NCI-H526 (cell line): ENCODE results near the gene SUV39H1.
A peak's percentile ranks its signal among the peaks of the same experiment; 100 is the strongest.
"Not testable (repeated sequence)": the region's sequence is repeated elsewhere in the genome, so short reads cannot be mapped to it uniquely, and the experiment has no call there.

Experiments used
- DNase-seq, 2 experiments: peaks; one replicate each; lab custom pipeline; 2025; lab: John Stamatoyannopoulos, UW

SUV39H1 gene

DNA sequence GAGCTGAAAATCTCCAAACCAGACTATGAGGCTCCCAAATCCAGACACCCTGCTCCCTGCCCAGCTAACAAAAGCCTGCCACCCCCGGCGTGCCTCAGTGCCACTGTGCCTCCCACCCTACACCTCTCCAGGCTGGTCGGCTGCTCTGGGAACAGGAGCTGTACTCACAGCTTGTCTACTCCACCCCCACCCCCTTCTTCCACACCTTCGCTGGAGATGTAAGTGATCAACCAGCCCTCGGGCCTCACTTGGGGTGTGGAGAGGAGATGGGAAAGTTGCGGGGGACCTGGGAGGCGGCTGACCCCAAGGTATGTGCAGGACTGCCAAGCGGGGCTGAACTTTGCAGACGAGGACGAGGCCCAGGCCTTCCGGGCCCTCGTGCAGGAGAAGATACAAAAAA is 11.1 kb upstream of the SUV39H1 start:
- no peak for DNase-seq

DNA sequence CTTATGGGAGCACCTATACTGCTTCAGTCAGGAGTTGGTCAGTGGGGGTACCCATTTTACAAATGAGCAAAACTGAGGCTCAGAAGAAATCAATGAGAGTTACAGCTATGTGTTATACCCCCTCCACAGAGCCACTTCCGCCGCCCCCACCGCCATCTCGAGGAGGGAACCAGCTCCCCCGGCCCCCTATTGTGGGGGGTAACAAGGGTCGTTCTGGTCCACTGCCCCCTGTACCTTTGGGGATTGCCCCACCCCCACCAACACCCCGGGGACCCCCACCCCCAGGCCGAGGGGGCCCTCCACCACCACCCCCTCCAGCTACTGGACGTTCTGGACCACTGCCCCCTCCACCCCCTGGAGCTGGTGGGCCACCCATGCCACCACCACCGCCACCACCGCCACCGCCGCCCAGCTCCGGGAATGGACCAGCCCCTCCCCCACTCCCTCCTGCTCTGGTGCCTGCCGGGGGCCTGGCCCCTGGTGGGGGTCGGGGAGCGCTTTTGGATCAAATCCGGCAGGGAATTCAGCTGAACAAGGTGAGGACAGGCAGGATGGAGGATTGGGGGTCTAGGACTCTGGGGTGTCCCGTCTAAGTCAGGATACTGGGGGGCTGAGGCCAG is 7.9 kb upstream of the SUV39H1 start:
- DNase-seq = no peak

DNA sequence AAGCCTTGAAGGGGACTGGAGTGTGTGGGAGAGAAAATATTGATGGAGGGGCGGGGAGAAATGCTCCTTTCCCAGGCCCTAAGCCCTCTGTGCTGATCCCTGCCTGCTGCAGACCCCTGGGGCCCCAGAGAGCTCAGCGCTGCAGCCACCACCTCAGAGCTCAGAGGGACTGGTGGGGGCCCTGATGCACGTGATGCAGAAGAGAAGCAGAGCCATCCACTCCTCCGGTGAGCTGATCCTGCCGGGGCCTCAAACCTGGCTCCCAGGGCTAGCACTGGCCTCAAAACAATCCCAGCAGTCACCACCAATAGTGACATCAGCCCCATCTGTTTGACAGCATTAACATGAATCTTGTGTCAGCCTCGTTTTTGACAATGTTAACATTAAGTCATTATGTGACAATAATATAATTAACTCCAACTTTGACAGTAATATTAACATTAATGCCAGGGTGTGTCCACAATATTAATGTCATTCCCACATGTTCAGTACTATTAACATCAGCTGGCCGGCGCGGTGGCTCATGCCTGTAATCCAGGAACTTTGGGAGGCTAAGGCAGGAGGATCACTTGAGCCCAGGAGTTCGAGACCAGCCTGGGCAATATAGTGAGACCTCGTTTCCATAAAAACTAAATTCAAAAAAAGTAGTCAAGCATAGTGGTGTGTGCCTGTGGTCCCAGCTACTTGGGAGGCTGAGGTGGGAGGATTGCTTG is 7.2 kb upstream of the SUV39H1 start:
- DNase-seq = no peak

DNA sequence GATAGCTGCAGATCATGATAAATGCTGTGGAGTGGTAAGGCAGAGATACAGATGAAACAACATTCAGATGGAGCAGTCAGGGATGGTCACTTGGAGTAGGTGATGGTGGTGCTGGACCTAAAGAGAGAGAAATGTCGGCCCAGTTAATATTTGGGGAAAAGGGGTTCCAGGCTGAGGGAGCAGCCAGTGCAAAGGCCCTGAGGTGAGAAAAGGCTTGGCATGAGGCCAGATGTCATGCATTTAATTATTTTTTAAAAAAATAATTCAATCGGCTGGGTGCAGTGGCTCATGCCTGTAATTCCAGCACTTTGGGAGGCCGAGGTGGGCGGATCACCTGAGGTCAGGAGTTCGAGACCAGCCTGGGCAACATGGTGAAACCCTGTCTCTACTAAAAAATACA is 4.8 kb upstream of the SUV39H1 start:
- DNase-seq = not testable (repeated sequence)

DNA sequence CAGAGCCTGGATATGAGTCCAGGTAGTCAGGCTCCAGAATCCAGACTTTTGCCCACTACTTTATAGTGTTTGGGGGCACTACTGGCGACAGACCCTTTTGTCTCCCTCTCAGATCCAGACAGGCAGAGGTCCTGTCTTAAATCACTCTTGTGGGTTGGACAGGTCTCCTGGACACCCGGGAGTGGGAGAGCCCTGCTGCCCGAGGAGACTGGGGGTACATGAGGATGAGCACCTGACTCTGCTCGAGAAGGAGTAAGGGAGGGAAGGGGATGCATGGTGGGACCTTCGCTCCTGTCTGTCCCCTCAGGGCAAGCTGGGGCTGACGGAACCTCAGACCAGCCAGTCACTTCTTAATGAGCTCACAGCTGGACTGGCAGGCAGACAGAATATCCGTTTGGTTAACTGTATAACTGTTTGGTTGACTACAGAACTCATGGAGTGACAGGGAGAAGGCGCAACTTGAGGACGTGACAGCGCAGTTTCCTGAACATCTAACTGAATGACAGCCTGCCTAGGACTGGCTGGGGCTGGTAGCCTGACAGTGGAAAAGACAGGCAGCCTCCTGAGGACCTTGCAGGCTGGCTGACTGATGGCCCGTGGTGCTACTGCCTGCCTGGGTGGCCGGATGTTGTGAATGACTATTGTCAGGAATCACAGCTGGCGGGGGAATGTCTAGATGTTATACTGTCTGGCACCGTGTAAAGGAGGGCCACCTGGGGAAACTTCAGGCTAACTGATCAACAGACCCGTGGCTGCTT is 1.6 kb upstream of the SUV39H1 start:
- no peak for DNase-seq

DNA sequence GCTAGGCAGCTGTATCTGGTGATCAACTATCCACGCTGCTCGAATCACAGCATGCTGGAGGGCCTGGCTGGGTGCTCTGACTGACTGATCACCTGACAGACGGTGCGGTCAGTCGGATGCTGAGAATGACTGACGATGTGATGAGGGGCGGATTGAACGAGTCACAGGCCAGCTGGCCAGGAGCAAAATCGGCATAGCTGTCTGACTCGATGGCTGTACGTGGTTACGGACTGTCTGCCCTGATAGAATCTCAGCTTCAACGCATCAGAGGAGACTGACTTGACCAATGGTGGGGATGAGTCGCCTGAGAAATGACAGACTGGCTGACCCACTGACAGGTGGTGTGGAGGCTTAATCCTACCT is 1.0 kb upstream of the SUV39H1 start:
- peak in 1 of 2 experiments; percentile 9 for DNase-seq

DNA sequence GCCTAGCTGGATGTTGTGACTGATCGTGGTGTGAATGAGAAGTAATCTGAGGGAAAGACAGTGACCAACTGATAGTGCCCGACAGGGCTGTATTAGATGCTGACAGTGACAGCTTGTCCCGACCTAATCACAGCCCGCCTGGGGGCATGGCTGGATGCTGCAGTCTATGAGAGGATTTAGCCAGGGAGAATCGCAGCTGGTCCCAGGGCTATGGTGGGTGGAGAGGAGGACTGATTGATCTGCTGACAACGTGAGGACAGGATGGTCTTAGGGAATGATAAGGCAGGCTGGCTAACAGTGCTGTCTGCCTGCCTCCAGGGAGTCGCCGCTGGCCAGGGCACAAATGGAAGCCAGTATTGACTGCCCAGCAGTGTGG is 621 bp upstream of the SUV39H1 start:
- peak in 1 of 2 experiments; percentile 21 for DNase-seq

DNA sequence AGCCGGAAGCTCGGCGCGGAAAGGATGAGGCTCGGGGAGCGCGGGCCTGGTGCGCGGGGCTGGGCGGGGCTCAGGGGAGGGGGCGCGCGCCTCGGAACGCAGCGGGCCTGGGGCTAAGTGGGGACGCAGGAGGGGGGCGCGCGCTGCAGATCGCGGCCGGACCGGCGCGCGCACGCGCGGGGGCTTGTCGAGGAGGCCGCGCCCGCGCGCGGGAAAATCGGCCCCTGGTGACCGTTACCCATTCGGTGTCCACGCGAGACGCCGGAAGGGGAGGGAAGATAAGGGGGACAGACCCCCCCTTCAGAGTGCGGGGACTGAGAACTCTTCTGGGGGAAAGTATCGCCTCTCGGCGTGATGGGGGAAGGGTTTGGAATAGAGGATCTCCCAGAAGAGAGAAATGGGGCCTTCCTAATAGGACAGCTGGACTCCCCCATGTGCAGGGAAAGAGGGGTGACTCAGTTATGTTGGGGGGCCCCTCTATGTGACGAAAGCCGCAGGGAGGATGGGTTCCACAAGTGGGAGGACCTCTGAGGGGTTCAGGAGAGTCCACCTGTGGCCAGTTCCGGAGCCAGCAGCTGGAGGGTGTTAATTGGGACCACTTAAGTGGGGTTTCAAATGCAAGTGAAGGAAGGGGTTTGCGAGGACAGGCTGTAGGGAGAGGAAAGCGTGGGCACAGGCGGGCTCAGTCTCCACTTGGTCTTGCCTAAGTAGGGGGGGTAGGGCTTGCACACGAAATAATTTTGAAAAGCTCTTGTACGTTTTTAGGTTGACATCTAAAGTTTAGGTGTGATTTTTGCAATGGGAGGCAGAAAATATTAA is 584 bp downstream of the SUV39H1 start:
- DNase-seq = peak; percentile 27 to 80

DNA sequence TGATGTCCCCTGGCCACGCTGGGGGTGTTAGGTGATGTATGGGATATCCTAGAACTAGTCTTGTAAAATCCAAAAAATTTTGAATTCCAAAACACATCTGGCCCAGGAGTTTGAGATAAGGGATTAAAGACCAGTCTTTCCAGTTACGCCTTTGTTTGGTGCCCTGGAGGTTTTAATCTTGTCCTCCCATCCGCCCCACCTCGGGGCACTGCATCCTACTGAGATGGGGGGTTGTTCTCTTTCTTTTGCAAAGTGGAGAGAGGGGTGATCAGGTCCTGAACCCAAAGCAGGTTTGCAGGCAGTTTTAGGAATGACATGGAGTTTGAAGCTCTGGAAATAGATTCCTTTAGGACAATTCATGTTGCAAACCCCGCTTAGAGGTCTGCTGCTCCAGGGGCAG is 1.8 kb downstream of the SUV39H1 start:
- DNase-seq = no peak

DNA sequence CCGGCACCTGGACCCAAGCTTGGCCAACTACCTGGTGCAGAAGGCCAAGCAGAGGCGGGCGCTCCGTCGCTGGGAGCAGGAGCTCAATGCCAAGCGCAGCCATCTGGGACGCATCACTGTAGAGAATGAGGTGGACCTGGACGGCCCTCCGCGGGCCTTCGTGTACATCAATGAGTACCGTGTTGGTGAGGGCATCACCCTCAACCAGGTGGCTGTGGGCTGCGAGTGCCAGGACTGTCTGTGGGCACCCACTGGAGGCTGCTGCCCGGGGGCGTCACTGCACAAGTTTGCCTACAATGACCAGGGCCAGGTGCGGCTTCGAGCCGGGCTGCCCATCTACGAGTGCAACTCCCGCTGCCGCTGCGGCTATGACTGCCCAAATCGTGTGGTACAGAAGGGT is 3.7 kb downstream of the SUV39H1 start:
- no peak for DNase-seq

DNA sequence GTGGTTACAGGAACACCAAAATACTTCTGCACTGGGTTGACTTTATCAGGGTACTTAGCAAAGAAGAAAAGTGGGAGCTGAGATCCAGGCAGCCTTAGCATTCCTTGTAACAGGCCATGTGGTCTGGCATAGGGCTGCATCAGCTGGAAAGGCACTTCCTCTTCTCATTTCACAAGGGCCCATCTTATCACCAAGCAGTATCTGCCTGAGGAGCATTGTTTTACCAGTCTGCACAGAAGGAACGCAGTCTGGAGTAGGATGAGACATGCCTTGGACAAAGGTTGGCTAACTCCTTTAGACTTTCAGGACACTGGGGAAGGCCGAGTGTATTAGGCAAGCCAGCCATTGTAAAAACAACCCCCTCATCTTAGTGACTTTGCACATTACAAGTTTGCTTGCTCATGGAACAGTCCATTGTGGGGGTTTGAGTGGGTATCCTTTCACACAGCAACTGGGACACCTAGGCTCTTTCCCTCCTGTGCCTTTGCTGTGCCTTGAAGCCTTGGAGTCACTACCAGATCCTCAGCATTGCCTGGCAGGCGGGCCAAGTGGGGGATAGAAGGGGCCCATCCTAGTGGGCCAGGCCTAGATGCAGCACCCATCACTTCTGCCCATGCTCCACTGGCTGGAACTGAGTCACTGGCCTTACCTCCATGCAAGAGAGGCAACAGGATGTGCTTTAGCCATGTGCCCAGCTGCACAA is 4.6 kb downstream of the SUV39H1 start:
- no peak for DNase-seq

DNA sequence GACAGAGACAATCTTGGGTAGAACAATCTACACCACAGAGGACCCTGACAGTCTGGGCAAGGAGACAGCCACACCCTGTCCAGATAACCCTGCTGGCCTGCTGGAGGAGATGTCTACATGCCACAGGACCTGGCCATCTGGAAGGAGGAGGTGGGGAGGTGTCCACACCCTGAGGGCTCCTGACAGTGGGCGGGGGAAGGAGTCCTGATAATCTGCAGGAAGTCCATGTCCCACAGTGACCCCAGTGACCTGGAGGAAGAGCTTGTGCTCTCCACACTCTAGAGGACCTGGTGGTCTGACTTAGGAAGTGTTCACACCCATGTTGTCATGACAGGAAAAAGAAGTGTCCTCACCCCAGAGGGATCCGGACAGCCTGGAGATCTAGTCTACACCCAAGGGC is 5.5 kb downstream of the SUV39H1 start:
- DNase-seq = no peak

DNA sequence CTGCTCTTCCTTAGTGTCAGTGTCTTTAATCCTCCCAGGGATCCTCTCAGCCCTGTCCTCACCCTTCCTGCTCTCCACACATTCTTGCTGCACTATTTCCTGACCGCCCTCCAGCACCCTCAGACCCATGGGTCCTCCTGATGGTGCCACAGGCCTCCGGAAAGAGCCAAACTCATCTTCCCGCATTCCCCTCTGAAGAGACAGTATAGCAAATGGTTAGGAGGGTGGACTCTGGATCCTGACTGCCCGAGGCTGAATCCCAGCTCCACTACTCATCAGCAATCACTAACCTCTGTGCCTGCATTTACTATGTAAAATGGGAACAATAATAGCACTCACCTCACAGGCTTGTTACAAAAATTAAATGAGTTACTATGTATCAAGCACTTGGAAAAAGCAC is 6.2 kb downstream of the SUV39H1 start:
- no peak for DNase-seq

DNA sequence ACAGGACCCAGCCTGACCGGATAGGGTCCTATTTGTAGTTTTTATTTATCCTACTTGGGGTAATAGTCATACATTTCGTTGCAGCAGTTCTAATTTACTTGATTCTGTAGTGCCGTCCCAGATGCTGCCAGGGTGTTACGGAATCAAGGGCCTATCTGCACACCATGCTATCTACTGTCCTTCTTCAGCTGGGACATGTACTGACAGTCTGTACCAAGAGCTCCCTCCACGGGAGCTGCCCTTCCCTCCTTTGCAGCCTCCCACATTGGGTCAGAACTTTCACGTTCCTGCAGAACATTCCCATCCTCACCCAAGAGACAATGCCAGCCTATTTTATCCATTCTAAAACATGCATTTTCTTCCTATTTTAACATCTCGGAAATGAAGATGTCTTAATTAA is 6.7 kb downstream of the SUV39H1 start:
- DNase-seq = no peak

DNA sequence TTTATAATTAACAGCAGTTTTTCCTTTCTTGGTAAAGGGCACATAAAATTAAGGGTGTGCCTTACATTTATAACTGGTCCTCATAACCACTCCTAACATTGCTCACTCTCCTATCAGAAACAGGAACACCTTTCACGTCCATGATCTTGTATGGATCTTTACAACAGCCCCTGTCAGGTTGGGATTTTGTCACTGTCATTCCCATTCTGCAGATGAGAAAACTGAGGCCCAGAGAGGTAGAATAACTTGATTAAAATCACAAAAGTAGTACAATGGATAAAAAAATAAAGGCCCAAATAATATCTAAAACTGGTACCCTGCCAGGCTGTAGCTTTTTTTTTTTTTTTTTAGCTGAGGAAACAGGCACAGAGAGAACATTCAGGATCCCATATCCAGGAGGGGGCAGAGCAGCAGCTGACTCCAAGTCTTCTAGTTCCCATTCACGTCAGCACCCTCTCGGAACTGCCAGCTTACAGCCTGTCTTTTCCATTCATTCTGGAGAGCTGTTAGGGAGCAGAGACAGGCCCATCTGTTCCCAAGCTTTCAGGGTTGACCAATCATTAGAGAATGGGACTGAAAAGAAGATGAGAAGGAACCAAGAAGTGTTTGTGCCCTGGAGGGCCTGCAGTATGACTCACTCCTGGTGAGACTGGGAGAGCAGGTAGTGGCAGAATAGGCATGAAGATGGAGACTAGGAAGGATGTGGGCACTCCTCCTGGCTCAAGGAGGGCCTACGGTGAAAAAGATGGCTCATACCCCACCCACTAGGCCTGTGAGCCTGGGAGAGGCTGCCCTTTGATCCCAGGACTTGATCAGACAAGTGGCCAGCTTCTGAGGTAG is 7.3 kb downstream of the SUV39H1 start:
- DNase-seq = no peak

DNA sequence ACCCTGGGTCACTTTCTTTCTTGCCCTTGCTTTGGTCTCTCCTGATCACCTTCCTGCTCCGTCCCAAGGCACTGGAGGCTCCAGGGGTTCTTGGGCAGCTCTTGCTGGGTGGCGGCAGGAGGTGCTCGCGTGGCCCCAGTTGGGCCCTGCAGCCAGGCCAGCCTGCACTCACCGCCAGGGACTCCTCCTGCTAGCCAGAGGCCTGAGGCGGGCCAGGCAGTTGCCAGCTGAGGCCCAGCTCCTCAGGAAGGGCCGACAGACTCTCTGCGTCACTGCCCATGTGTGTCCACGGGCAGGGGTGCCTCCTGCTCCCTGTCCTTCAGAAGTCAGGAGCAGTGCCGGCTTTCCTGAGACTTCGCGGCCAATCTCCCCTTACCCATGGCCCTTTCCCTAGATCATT is 9.3 kb downstream of the SUV39H1 start:
- no peak for DNase-seq

DNA sequence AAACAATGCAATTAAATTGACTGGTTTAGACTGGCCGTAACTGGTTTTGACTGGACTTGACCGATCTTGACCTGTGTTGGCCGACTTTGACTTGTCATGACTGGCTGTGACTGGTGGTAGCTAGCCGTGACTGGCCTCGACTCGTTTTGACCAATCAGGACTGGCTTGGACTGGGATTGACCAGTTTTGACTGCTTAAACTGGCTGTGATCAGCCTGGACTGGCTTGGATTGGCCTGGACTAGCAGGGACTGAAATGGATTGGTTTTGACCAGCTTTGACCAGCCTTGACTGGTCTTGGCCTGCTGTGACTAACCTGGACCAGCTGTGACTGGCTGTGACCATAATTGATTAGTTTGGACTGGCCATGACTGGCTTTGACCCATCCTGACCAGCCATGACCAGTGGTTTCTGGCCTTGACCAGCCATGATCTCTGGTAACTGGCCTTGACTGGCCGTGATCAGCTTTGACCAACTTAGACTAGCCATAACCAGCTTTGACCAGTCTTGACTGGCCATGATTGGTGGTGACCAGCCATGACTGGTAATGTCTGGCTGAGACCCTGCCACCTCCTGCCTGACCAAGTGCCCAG is 13.1 kb downstream of the SUV39H1 start:
- no peak for DNase-seq

DNA sequence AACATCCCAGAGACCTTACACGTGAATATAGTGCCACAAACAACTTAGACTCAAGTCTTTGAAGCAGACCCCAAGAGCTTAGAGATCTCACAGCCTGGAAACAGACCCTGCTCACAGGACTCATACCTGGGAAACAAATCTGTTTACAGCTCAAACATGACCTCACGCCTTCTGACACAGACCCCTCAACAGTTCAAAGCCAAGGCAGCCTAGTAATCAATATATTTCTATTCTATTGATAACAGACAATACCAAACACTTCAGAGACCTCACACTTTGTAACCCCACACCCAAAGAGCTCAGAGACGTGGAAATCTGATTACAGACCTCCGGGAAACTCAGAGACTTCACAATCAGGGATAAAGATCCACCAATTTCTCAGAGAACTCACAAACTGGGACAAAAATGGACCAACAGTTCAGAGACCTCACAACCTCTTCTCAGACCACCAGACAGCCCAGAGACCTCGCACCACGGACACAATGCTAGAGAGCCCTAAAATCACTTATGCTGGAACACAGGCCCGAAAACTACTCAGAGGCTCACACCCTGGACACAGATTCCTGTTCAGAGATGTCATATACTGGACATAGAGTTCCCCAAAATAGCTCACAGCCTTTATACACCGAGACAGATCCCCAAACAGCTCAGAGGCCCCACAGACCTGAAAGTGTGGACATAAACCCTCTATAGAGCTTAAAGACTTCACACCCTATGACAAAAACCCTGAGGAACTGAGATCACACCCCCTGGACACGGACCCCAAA is 14.8 kb downstream of the SUV39H1 start:
- no peak for DNase-seq

DNA sequence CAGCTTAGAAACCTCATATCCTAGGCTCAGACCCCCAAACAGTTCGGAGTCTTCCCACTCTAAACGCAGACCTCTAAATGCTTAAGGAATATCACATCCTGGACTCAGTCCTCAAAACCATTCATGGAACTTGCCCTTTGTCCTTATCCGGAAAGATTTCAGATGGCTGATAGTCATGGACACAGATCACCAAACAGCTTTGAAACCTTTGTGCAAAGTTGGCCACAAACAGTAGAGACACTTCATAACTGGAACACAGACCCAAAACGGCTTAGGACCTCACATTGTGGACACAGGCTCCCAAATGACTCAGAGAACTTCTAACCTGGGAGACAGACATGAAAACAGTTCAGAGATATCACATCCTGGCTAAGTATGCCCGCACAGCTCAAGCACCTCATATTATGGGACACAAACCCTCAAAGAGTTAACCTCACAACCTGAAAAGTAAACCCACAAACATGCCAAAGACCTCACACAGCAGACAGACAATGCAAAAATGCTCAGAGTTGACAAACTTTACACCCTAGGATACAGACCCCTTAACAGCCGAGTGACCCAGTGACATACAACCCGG is 15.5 kb downstream of the SUV39H1 start:
- DNase-seq = no peak
